Liver (tissue), 9 donors: ENCODE measurements around the gene ATP2B2. TPM values are rescaled to one million over a fixed set of nuclear protein-coding genes. Genes with fewer than 3 reads are reported as not detected.

Source experiments
- DNase-seq: peaks from one replicate; pipeline ENCODE4 v3.0.0-alpha.2; 2017; ENCODE audit warnings: low spot score
- H3K27ac ChIP-seq, 2 donors: one replicate each; pipeline ENCODE4 v1.7.0; 2013; ENCODE audit warnings: inconsistent platforms in 2 of 2, low read length in 2 of 2, control low read depth in 1 of 2, low read depth in 1 of 2, mild to moderate bottlenecking in 1 of 2
- H3K27me3 ChIP-seq, 4 donors: one replicate each; pipeline versions ENCODE4 v1.6.1 to v1.7.0; 2013; ENCODE audit warnings: low read length in 3 of 4, inconsistent platforms in 1 of 4, mild to moderate bottlenecking in 1 of 4, moderate library complexity in 1 of 4; ENCODE audit not compliant: control insufficient read depth in 4 of 4, insufficient read depth in 4 of 4
- H3K36me3 ChIP-seq, 4 donors: one replicate each; pipeline versions ENCODE4 v1.6.1 to v1.7.0; 2013; ENCODE audit warnings: low read length in 3 of 4, mild to moderate bottlenecking in 3 of 4, low read depth in 1 of 4, moderate library complexity in 1 of 4; ENCODE audit not compliant: control insufficient read depth in 4 of 4, insufficient read depth in 3 of 4
- H3K4me1 ChIP-seq, 4 donors: one replicate each; pipeline versions ENCODE4 v1.6.1 to v1.7.0; 2013; ENCODE audit warnings: low read length in 3 of 4, mild to moderate bottlenecking in 3 of 4, moderate library complexity in 1 of 4; ENCODE audit not compliant: control insufficient read depth in 4 of 4, insufficient read depth in 4 of 4
- H3K4me3 ChIP-seq, 3 donors: one replicate each; pipeline versions ENCODE4 v1.6.1 to v1.7.0; 2013; ENCODE audit warnings: low read length in 3 of 3, control low read depth in 1 of 3, low read depth in 1 of 3, mild to moderate bottlenecking in 1 of 3
- H3K9ac ChIP-seq, 2 donors: one replicate each; pipeline ENCODE4 v1.7.0; 2013; ENCODE audit warnings: low read length in 2 of 2, mild to moderate bottlenecking in 2 of 2, moderate library complexity in 2 of 2, control low read depth in 1 of 2, low read depth in 1 of 2
- H3K9me3 ChIP-seq, 4 donors: one replicate each; pipeline versions ENCODE4 v1.6.1 to v1.7.0; 2013; ENCODE audit warnings: low read length in 3 of 4; ENCODE audit not compliant: control insufficient read depth in 4 of 4
- EGR1 ChIP-seq, 2 donors: IDR thresholded peaks; 2 replicates each; pipeline ENCODE4 v1.6.1; 2016 to 2018; ENCODE audit warnings: antibody characterized with exemption in 2 of 2, low read depth in 2 of 2
- HNF4A ChIP-seq, 2 donors: conservative IDR thresholded peaks; 2 replicates each; pipeline ENCODE4 v1.6.1; 2016; ENCODE audit warnings: antibody characterized with exemption in 2 of 2, mild to moderate bottlenecking in 2 of 2
- HNF4G ChIP-seq: IDR thresholded peaks from 2 replicates; pipeline ENCODE4 v1.6.1; 2016; ENCODE audit warnings: antibody characterized with exemption
- RXRA ChIP-seq, 2 donors: IDR thresholded peaks; 2 replicates each; pipeline ENCODE4 v1.6.1; 2017 to 2018; ENCODE audit warnings: antibody characterized with exemption in 2 of 2, mild to moderate bottlenecking in 1 of 2
- YY1 ChIP-seq: IDR thresholded peaks from 2 replicates; pipeline ENCODE4 v1.6.1; 2016; ENCODE audit warnings: antibody characterized with exemption, mild to moderate bottlenecking
- WGBS: extraction: QIAGEN DNeasy Blood & Tissue Kit; methylation state at CpG from one replicate; pipeline ENCODE4 v1.1.7; 2013; 5-methylcytosine and 5-hydroxymethylcytosine counted together
- polyA plus RNA-seq, 2 donors: library from polyadenylated mRNA; stranded (reverse) in 1 of 2; unstranded in 1 of 2; fragments of 200-250 nt in 1 of 2; fragments of >200 nt in 1 of 2; fragmentation: Nextera tagmentation in 1 of 2; extraction: Ambion mirVana in 1 of 2; gene quantifications; one replicate each; pipeline versions ENCODE4 v1.2.1 to v1.2.3, GENCODE V29; 2013 to 2015
- total RNA-seq, 2 donors: library from RNA; depleted of rRNA; stranded (reverse); fragments of >200 nt; gene quantifications; one replicate each; pipeline ENCODE4 v1.2.3, GENCODE V29; 2014
- TF ChIP-seq, protein P1 (sequence below): fragments of 150-350 bp; IDR thresholded peaks from 2 replicates; pipeline ENCODE4 v1.5.1; 2017; ENCODE audit warnings: improper control_type of control experiment, low read depth, low read length; ENCODE audit not compliant: missing input control
- TF ChIP-seq, protein P2 (sequence below): IDR thresholded peaks from 2 replicates; pipeline ENCODE4 v1.6.1; 2016; ENCODE audit warnings: antibody characterized with exemption
- donor health status: healthy.
- donor health status: healthy.
- donor health status: healthy.
- donor health status: healthy.
- donor health status: healthy.

The ATP2B2 gene
- total and polyA plus RNA-seq, 4 donors: 10.4 to 27.8 (median 20.7) TPM

- TF ChIP-seq HNF4A (conservative IDR thresholded peaks at IDR 0.05) (peak; percentile 36 to 61), YY1 (no peak)
- Histone ChIP-seq H3K9me3 (no peaks in the 10 kb centered on the region), H3K27ac (peak overlapping the region; percentile 80 to 86), H3K27me3 (no peaks in the 10 kb centered on the region), H3K9ac (peak overlapping the region; percentile 56 to 72), H3K4me3 (peak overlapping the region; percentile 21 to 62 (median 37)), H3K36me3 (no peaks in the 10 kb centered on the region), H3K4me1 (peaks cover 14 to 73% (median 55%) of the 10 kb centered on the region in 4 donors)
- no peak for DNase-seq
- 13% methylated on average over 22 of the region's 22 CpGs for WGBS
Observed at GRCh38 chr3:10505791-10506585, 602 bp upstream of the ATP2B2 start.

- H3K9ac ChIP-seq: peak overlapping the region; percentile 56 to 57
Observed at GRCh38 chr3:10504171-10505049, 976 bp downstream of the ATP2B2 start.

DNA sequence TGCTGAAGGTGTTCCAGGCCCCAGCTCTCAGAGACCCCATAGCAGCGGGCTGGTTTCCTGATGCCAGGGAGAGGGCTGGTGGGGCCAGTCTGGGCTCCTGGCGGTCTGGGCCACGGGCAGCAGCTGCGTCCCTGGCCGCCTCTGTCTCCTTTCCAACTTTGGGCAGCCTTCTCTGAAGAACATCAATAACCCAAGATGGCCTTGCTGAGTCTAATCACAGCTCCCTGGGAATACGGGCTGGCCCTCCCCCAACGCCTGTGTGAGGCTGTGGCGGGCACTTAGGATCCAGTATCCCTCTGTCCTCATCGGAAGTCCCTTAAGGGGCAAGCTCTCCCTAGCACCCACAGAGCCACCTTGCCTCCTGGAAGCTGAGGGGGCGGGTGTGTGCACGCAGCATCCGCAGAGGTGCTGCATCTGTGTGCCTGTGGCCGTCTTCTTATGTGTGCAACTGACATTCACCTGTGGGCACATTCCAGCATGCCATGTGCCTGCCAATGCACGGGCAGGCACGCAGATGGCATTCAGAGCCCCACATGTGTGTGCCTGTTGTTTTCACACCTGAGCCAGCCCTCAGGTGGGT, 2.1 kb downstream of the ATP2B2 start:
- TF ChIP-seq EGR1 (IDR thresholded peaks at IDR 0.05; ENCODE audit: low read depth in 2 of 2): no peak
- TF ChIP-seq RXRA (IDR thresholded peaks at IDR 0.05): no peak
- Histone ChIP-seq H3K9ac (no peak overlapping the region), H3K27ac (peak overlapping the region; percentile 80 to 82), H3K9me3 (no peaks in the 10 kb centered on the region), H3K4me3 (peak overlapping the region; percentile 22 to 75 (median 62)), H3K4me1 (peaks cover 12 to 61% (median 45%) of the 10 kb centered on the region in 4 donors), H3K36me3 (no peaks in the 10 kb centered on the region), H3K27me3 (no peaks in the 10 kb centered on the region)
- 43% methylated on average over 15 of the region's 15 CpGs for WGBS
- DNase-seq: no peak

More at GRCh38 chr3:10504171-10505049, 976 bp downstream of the ATP2B2 start:
- DNase-seq: no peak
- Histone ChIP-seq H3K9me3 (no peaks in the 10 kb centered on the region), H3K36me3 (no peaks in the 10 kb centered on the region), H3K4me1 (peaks cover 14 to 65% (median 48%) of the 10 kb centered on the region in 4 donors), H3K27ac (peak overlapping the region; percentile 80 to 82), H3K4me3 (peak overlapping the region; percentile 62 to 78 (median 75)), H3K27me3 (no peaks in the 10 kb centered on the region)
- WGBS: 29% methylated on average over 25 of the region's 25 CpGs
- TF ChIP-seq, protein P1, sequence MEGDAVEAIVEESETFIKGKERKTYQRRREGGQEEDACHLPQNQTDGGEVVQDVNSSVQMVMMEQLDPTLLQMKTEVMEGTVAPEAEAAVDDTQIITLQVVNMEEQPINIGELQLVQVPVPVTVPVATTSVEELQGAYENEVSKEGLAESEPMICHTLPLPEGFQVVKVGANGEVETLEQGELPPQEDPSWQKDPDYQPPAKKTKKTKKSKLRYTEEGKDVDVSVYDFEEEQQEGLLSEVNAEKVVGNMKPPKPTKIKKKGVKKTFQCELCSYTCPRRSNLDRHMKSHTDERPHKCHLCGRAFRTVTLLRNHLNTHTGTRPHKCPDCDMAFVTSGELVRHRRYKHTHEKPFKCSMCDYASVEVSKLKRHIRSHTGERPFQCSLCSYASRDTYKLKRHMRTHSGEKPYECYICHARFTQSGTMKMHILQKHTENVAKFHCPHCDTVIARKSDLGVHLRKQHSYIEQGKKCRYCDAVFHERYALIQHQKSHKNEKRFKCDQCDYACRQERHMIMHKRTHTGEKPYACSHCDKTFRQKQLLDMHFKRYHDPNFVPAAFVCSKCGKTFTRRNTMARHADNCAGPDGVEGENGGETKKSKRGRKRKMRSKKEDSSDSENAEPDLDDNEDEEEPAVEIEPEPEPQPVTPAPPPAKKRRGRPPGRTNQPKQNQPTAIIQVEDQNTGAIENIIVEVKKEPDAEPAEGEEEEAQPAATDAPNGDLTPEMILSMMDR: no peak
- TF ChIP-seq HNF4G: no peak
- TF ChIP-seq, protein P2, sequence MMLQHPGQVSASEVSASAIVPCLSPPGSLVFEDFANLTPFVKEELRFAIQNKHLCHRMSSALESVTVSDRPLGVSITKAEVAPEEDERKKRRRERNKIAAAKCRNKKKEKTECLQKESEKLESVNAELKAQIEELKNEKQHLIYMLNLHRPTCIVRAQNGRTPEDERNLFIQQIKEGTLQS: no peak
